ENCODE results near the gene HOXB5. TPM values are rescaled to one million over a fixed set of nuclear protein-coding genes. Genes with fewer than 3 reads are reported as not detected.

HOXB5 gene
- total RNA-seq, 1 experiment from 2014 or later = not detected

DNA sequence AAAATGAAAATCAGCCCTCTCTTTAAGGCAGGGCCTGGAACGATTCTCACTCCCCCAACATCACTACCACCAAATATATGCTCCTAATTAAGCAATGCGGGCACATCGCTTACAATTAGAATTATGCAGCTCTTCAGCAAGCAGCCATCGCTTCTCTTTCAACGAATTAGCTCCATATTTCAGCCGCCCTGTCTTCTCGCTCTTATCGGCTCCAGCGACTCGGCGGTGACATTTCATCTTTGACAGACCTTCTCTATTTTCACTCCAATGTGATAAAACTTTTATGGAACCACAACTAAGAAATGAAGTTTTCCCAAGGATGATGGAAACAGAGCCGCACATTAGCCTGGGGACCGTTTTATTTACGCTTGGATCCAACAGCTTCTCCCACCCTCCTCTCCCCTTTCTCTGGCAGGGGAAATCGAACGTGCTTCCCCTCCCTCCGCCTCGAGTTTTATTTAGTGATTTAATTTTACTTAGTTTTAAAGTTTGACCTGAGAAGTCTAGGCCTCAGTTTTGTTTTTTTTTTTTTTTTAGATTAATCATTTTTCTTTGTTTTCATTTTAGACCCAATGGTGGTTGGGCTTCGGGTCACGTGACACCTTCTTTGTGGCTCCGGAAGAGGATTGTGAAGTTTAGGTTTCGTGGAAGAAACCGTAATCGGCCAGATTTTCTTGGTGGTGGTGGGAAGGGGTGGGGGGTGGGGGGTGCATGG is 45.6 kb downstream of the HOXB5 start:
- peak overlapping the region in 1 of 2 experiments; percentile 31; a peak in 1 of 5 replicates for H3K4me3 Mint-ChIP-seq
- no peak overlapping the region for H2BK20ac ChIP-seq (ENCODE audit: low read depth, low read length, poor library complexity, severe bottlenecking)
- H3K4me1 ChIP-seq (ENCODE audit: insufficient read depth, low read length) = peaks cover 3% of the 10 kb centered on the region; the same call in 1 of the 2 replicates
- no peak overlapping the region for H3K9ac ChIP-seq (ENCODE audit: extremely low read depth, insufficient read length, low read length)
- H2BK12ac ChIP-seq (ENCODE audit: insufficient read length, low read depth, low read length) = no peak overlapping the region
- H3K36me3 Mint-ChIP-seq (ENCODE audit: insufficient read depth in 1 of 3, low read depth in 3 of 3) = no peaks in the 10 kb centered on the region
- peaks cover 5 to 15% of the 10 kb centered on the region in 2 experiments; a peak in 4 of 5 replicates for H3K9me3 Mint-ChIP-seq
- peaks cover 99% of the 10 kb centered on the region for H3K27me3 Mint-ChIP-seq (ENCODE audit: low read depth)
- H3K4me1 Mint-ChIP-seq = peaks cover 36 to 64% of the 10 kb centered on the region in 2 experiments
- TF ChIP-seq, protein P1, sequence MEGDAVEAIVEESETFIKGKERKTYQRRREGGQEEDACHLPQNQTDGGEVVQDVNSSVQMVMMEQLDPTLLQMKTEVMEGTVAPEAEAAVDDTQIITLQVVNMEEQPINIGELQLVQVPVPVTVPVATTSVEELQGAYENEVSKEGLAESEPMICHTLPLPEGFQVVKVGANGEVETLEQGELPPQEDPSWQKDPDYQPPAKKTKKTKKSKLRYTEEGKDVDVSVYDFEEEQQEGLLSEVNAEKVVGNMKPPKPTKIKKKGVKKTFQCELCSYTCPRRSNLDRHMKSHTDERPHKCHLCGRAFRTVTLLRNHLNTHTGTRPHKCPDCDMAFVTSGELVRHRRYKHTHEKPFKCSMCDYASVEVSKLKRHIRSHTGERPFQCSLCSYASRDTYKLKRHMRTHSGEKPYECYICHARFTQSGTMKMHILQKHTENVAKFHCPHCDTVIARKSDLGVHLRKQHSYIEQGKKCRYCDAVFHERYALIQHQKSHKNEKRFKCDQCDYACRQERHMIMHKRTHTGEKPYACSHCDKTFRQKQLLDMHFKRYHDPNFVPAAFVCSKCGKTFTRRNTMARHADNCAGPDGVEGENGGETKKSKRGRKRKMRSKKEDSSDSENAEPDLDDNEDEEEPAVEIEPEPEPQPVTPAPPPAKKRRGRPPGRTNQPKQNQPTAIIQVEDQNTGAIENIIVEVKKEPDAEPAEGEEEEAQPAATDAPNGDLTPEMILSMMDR (conservative IDR thresholded peaks at IDR 0.05) = no peak
- no CpG with 5 or more reads among the region's 24 CpGs for WGBS (ENCODE audit: extremely low coverage, insufficient read length, low lambda C conversion rate)
- no peak overlapping the region for H3K4me2 ChIP-seq (ENCODE audit: insufficient read depth, insufficient read length, low read length)
- H3K27me3 ChIP-seq (ENCODE audit: insufficient read depth, low read length) = peaks cover 92% of the 10 kb centered on the region
- H4K5ac ChIP-seq (ENCODE audit: insufficient read length, low read depth, low read length) = no peak overlapping the region
- no peak overlapping the region for H2BK15ac ChIP-seq (ENCODE audit: low read depth, low read length)
- no peak overlapping the region for H2BK120ac ChIP-seq (ENCODE audit: low read depth, low read length, poor library complexity, severe bottlenecking)
- H4K20me1 ChIP-seq (ENCODE audit: control insufficient read depth, insufficient read depth, insufficient read length) = peaks cover 3% of the 10 kb centered on the region
- no peak overlapping the region for H3K4ac ChIP-seq (ENCODE audit: low read depth, low read length)
- no peaks in the 10 kb centered on the region for H3K9me3 ChIP-seq (ENCODE audit: control insufficient read depth, low read depth, low read length)
- no peak overlapping the region for H4K8ac ChIP-seq (replicated peaks; ENCODE audit: insufficient read length, low read depth, low read length)
- no peak for DNase-seq
- no peak overlapping the region for H2AK5ac ChIP-seq (ENCODE audit: insufficient read length, low read length)
- H2AFZ ChIP-seq (ENCODE audit: low read length) = no peak overlapping the region
- no peaks in the 10 kb centered on the region for H3K79me2 ChIP-seq (ENCODE audit: insufficient read depth, low read length)
- no peak overlapping the region for H3K56ac ChIP-seq (ENCODE audit: insufficient read length, low read depth, low read length)
- H3K23me2 ChIP-seq (ENCODE audit: insufficient read length, low read depth, low read length, poor library complexity, severe bottlenecking) = no peaks in the 10 kb centered on the region
- H3K79me1 ChIP-seq (ENCODE audit: insufficient read depth, low read depth, low read length, poor library complexity, severe bottlenecking) = no peaks in the 10 kb centered on the region
- no peak overlapping the region for H3K27ac ChIP-seq (ENCODE audit: insufficient read length, low read depth, low read length)
- no peak overlapping the region for H3K18ac ChIP-seq (ENCODE audit: insufficient read length, low read depth, low read length)
- H3K27ac Mint-ChIP-seq = no peak overlapping the region
- no peak overlapping the region for H2BK5ac ChIP-seq (ENCODE audit: insufficient read length, low read length)
- no peak overlapping the region for H3T11ph ChIP-seq (ENCODE audit: low read length)
- H4K91ac ChIP-seq (ENCODE audit: insufficient read length, low read depth, low read length) = no peak overlapping the region
- H3K14ac ChIP-seq (ENCODE audit: insufficient read depth, low read length) = no peak overlapping the region
- H3K23ac ChIP-seq (ENCODE audit: insufficient read length, low read depth, low read length) = no peak overlapping the region
